MCF 10A (cell line): ENCODE measurements around the gene PLD4. TPM values are rescaled to one million over a fixed set of nuclear protein-coding genes. Genes with fewer than 3 reads are reported as not detected.

Experiments used
- BruUV-seq: library from RNA; stranded (reverse); fragments of 400-500 nt; replicated peaks from 2 replicates; lab custom pipeline; 2021; lab: Mats Ljungman, UMichigan
- CTCF ChIA-PET: fragments of 300-600 bp; sonication (Branson Sonifier 250); formaldehyde crosslinking; extraction: SDS; loops from one replicate; lab custom pipeline; 2021; ENCODE audit warnings: antibody characterized with exemption, inconsistent platforms; lab: Yijun Ruan, JAX
- POLR2A ChIA-PET: fragments of 300-600, 350-650 bp; sonication (Branson Sonifier 250); formaldehyde crosslinking; extraction: SDS; loops from one replicate; lab custom pipeline; 2020; ENCODE audit warnings: antibody characterized with exemption, inconsistent platforms; lab: Yijun Ruan, JAX
- DNase-seq: peaks from one replicate; pipeline ENCODE4 v3.0.0-alpha.2; 2018; ENCODE audit not compliant: unreplicated experiment
- H3K27ac Mint-ChIP-seq: one replicate; pipeline ENCODE4 v1.8.0; 2022; ENCODE audit warnings: mild to moderate bottlenecking, low read depth, mixed read lengths; ENCODE audit not compliant: unreplicated experiment
- H3K27me3 Mint-ChIP-seq: one replicate; pipeline ENCODE4 v1.8.0; 2022; ENCODE audit warnings: mixed read lengths; ENCODE audit not compliant: insufficient read depth, unreplicated experiment
- H3K36me3 Mint-ChIP-seq: one replicate; pipeline ENCODE4 v1.8.0; 2022; ENCODE audit warnings: mild to moderate bottlenecking, moderate library complexity, mixed read lengths; ENCODE audit not compliant: insufficient read depth, unreplicated experiment
- H3K4me1 Mint-ChIP-seq: one replicate; pipeline ENCODE4 v1.8.0; 2022; ENCODE audit warnings: mixed read lengths; ENCODE audit not compliant: insufficient read depth, unreplicated experiment
- H3K4me3 Mint-ChIP-seq: one replicate; pipeline ENCODE4 v1.8.0; 2022; ENCODE audit warnings: mild to moderate bottlenecking, moderate library complexity, mixed read lengths; ENCODE audit not compliant: unreplicated experiment
- H3K9me3 Mint-ChIP-seq: one replicate; pipeline ENCODE4 v1.8.0; 2022; ENCODE audit warnings: mixed read lengths; ENCODE audit not compliant: unreplicated experiment
- intact Hi-C: fragments of 100-400 bp; cut with micrococcal nuclease; formaldehyde crosslinking; loops from 2 replicates; pipeline ENCODE4 v1.14.1; 2022
- total RNA-seq: library from RNA; stranded (reverse); gene quantifications from 2 replicates; pipeline ENCODE4 v1.2.3, GENCODE V29; 2022
- TF ChIP-seq, protein P1 (sequence below): fragments of 200-600 bp; IDR thresholded peaks from one replicate; pipeline ENCODE4 v1.8.0; 2022; ENCODE audit warnings: antibody characterized with exemption, mild to moderate bottlenecking; ENCODE audit not compliant: unreplicated experiment

The PLD4 gene
- total RNA-seq, 1 experiment from 2014 or later: not detected

DNA sequence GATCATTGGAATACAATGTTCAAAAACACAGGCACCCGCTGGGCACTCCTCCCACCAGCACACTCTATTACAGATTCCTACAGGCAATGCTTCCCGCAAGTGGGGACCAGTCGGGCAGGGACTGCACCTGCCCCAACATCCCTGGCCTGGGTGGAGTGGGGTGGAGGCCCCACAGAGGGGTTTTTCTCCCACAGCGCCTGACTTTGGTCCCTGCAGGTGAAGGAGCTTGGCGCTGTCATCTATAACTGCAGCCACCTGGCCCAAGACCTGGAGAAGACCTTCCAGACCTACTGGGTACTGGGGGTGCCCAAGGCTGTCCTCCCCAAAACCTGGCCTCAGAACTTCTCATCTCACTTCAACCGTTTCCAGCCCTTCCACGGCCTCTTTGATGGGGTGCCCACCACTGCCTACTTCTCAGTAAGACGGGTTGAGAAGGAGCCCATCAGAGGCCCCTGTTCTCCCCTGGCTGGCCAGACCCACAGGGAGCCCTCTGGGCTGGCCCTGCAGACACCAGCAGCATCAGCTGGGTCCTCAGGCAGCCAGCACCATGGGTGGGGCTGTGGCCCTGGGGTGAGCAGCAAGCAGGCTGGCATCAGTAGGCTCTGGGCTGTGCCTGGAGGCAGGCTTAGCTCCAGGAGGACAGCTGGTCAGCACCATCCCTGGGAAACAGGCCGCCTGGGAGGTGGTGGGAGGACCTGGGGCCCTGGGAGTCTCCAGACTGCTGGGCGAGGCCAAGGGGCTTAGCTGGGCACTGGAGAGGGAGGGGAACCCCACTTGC, 6.0 kb downstream of the PLD4 start:
- no peaks in the 10 kb centered on the region for H3K27me3 Mint-ChIP-seq
- ChIA-PET CTCF (interaction anchor here (0.6 kb wide), 1 partner anchor 367 kb away, joined by 3 read pairs; no protein-coding TSS in a partner anchor), POLR2A (no interaction called here)
- no peak overlapping the region for H3K27ac Mint-ChIP-seq
- no peak for DNase-seq
- no peaks in the 10 kb centered on the region for H3K9me3 Mint-ChIP-seq
- TF ChIP-seq, protein P1, sequence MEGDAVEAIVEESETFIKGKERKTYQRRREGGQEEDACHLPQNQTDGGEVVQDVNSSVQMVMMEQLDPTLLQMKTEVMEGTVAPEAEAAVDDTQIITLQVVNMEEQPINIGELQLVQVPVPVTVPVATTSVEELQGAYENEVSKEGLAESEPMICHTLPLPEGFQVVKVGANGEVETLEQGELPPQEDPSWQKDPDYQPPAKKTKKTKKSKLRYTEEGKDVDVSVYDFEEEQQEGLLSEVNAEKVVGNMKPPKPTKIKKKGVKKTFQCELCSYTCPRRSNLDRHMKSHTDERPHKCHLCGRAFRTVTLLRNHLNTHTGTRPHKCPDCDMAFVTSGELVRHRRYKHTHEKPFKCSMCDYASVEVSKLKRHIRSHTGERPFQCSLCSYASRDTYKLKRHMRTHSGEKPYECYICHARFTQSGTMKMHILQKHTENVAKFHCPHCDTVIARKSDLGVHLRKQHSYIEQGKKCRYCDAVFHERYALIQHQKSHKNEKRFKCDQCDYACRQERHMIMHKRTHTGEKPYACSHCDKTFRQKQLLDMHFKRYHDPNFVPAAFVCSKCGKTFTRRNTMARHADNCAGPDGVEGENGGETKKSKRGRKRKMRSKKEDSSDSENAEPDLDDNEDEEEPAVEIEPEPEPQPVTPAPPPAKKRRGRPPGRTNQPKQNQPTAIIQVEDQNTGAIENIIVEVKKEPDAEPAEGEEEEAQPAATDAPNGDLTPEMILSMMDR: no peak
- H3K4me1 Mint-ChIP-seq: peaks cover 10% of the 10 kb centered on the region
- H3K36me3 Mint-ChIP-seq: peaks cover 7% of the 10 kb centered on the region
- H3K4me3 Mint-ChIP-seq: no peak overlapping the region
- intact Hi-C loops: no loop called here
- BruUV-seq: no TSS peak

DNA sequence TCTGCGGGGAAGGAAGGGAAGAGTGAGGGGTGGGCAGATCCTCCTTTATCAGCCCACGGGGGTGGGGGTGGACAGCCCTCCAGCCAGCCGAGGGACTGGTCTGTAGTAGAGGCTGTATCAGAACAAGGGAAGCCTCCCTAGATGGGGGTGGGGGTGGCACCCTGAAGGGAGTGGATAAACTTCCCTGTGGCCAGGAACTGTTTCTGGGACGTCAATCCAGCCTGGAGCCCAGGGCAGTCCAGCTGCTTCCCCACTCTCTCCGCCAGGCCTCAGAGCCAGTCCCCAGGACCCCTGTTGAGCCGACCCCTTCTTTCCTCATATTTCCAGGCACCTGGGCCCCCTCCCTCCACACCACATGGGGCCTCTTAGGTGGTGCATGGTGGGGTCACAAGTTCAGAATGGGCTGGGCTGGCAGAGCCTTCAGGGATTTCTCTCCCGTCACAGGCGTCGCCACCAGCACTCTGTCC, 6.7 kb downstream of the PLD4 start:
- H3K36me3 Mint-ChIP-seq: peaks cover 10% of the 10 kb centered on the region
- ChIA-PET POLR2A (no interaction called here), CTCF (interaction anchor here (0.6 kb wide), 1 partner anchor 368 kb away, joined by 3 read pairs; no protein-coding TSS in a partner anchor)
- no peaks in the 10 kb centered on the region for H3K9me3 Mint-ChIP-seq
- TF ChIP-seq, protein P1: no peak
- H3K27ac Mint-ChIP-seq: no peak overlapping the region
- no TSS peak for BruUV-seq
- intact Hi-C loops: no loop called here
- no peak for DNase-seq
- H3K4me3 Mint-ChIP-seq: no peak overlapping the region
- H3K4me1 Mint-ChIP-seq: peaks cover 10% of the 10 kb centered on the region
- H3K27me3 Mint-ChIP-seq: no peaks in the 10 kb centered on the region

DNA sequence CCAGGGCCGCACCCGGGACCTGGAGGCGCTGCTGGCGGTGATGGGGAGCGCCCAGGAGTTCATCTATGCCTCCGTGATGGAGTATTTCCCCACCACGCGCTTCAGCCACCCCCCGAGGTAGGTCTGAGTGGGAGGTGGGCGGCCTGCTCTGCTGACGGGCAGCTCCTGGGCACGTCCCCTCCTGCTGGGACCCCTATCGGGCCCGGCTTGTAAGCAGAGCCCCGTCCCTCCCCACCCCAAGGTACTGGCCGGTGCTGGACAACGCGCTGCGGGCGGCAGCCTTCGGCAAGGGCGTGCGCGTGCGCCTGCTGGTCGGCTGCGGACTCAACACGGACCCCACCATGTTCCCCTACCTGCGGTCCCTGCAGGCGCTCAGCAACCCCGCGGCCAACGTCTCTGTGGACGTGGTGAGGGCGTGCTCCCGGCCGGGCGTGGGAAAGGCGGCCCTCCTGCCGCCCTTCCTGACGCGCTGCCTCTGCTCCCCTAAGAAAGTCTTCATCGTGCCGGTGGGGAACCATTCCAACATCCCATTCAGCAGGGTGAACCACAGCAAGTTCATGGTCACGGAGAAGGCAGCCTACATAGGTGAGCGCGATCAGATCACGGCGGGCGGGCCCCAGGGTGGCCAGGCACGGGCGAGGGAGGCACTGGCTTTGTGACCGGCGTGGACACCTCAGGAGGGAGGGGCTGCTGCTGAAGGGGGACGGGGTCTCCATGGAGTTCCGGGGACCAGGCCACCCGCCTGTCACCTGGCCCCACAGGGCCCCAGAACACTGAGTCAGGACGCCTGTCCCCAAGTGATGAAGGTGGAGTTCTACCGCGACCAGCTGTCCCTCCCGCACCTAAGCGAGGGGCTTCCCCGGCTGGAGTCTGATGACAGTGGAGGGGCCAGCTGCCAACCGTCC, 7.3 kb downstream of the PLD4 start:
- Mint-ChIP-seq H3K9me3 (no peaks in the 10 kb centered on the region), H3K27me3 (no peaks in the 10 kb centered on the region)

More for the DNA sequence above, 7.3 kb downstream of the PLD4 start:
- BruUV-seq: no TSS peak
- TF ChIP-seq, protein P1: no peak
- Mint-ChIP-seq H3K4me1 (peaks cover 10% of the 10 kb centered on the region), H3K36me3 (peaks cover 15% of the 10 kb centered on the region), H3K27ac (no peak overlapping the region), H3K4me3 (no peak overlapping the region)
- intact Hi-C loops: no loop called here
- CTCF ChIA-PET: interaction anchor here (0.8 kb wide), 1 partner anchor 10 kb away, joined by 3 read pairs; no protein-coding TSS in a partner anchor
- POLR2A ChIA-PET: no interaction called here
- DNase-seq: no peak
